GM19351 (cell line): ENCODE results near the gene HSPA1B.
"Not testable (repeated sequence)": the region's sequence is repeated elsewhere in the genome, so short reads cannot be mapped to it uniquely, and the experiment has no call there.

Experiments
- ATAC-seq: cut with Tn5 transposase; IDR thresholded peaks from one replicate; pipeline ENCODE4 v1.9.1; 2021; ENCODE audit warnings: mild to moderate bottlenecking, moderate library complexity; ENCODE audit not compliant: unreplicated experiment

Gene HSPA1B

GRCh38 chr6:31825553-31825952 lies 2.0 kb upstream of the HSPA1B start:
- no peak for ATAC-seq

GRCh38 chr6:31826793-31827285 lies 699 bp upstream of the HSPA1B start:
- peak; percentile 13 for ATAC-seq

- ATAC-seq: no peak
These were observed 2.2 kb downstream of the HSPA1B start for GRCh38 chr6:31829633-31830283.

GRCh38 chr6:31830886-31831335 lies 3.4 kb downstream of the HSPA1B start:
- ATAC-seq: no peak

GRCh38 chr6:31831350-31832215 lies 4.0 kb downstream of the HSPA1B start:
- ATAC-seq: no peak

- no peak for ATAC-seq
These were observed 7.1 kb downstream of the HSPA1B start for GRCh38 chr6:31834367-31835250.

GRCh38 chr6:31836047-31836473 lies 8.5 kb downstream of the HSPA1B start:
- no peak for ATAC-seq

GRCh38 chr6:31836474-31837368 lies 9.2 kb downstream of the HSPA1B start:
- ATAC-seq: no peak

- no peak for ATAC-seq
These were observed 10.0 kb downstream of the HSPA1B start for GRCh38 chr6:31837369-31838113.

- not testable (repeated sequence) for ATAC-seq
These were observed 10.6 kb downstream of the HSPA1B start for GRCh38 chr6:31838114-31838553.

GRCh38 chr6:31838968-31839367 lies 11.4 kb downstream of the HSPA1B start:
- no peak for ATAC-seq

GRCh38 chr6:31839779-31840126 lies 12.2 kb downstream of the HSPA1B start:
- not testable (repeated sequence) for ATAC-seq

- no peak for ATAC-seq
These were observed 14.5 kb downstream of the HSPA1B start for GRCh38 chr6:31842053-31842452.

GRCh38 chr6:31844507-31844906 lies 17.0 kb downstream of the HSPA1B start:
- no peak for ATAC-seq

- ATAC-seq: no peak
These were observed 19.9 kb downstream of the HSPA1B start for GRCh38 chr6:31847276-31847978.

GRCh38 chr6:31850765-31851484 lies 23.4 kb downstream of the HSPA1B start:
- ATAC-seq: no peak

GRCh38 chr6:31851485-31851832 lies 23.9 kb downstream of the HSPA1B start:
- no peak for ATAC-seq
